ENCODE data around the gene ICAM1. TPM values are rescaled to one million over a fixed set of nuclear protein-coding genes. Genes with fewer than 3 reads are reported as not detected.

The ICAM1 gene
- total and polyA plus RNA-seq, 2 of the 13 experiments (the other 11 are each of a cell fraction or from before 2014, with no cell fraction given), result 37.9 to 98.4 TPM

DNA sequence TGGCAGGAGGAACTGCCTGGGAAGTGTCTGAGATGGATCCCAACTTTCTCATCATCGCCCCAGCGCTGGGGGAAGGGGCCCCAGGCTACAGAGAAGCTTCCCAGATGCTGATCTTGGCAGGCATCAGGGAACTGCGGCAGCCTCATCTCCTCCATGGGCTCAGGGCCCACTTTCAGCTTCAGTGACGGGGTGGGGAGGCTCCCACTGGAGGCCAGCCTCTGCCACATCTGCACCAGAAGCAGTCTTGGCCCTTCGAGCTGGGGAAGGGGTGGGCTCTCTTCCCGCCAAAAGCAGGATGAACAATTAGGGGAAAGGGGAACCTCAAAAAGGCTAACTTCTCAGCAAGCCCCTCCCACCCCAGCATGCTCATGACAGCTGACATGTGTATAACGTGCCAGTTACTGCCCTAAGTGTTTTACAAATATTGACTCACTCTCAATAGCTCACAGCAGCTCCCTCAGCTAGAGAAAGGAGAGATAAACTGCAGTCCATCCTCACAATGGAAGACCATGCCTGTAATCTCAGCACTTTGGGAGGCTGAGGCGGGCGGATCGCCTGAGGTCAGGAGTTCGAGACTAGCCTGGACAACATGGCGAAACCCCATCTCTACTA, 32.6 kb upstream of the ICAM1 start (continued):
- no peak for TF ChIP-seq ZNF616 (CRISPR knock-in tag; IDR thresholded peaks at IDR 0.05; ENCODE audit: low read depth)
- TF ChIP-seq FOXA3 (CRISPR knock-in tag; IDR thresholded peaks at IDR 0.05), result peak; percentile 88
- no peak for TF ChIP-seq JUNB (CRISPR knock-in tag; IDR thresholded peaks at IDR 0.05; ENCODE audit: borderline replicate concordance)
- TF ChIP-seq SMAD9 (CRISPR knock-in tag; IDR thresholded peaks at IDR 0.05), result no peak
- TF ChIP-seq NFKB2 (CRISPR knock-in tag; IDR thresholded peaks at IDR 0.05; ENCODE audit: borderline replicate concordance), result no peak
- TF ChIP-seq MLLT10 (CRISPR knock-in tag; IDR thresholded peaks at IDR 0.05), result no peak
- 0 out of 2 replicates have a peak, but pooled peaks have one; percentile 53 for TF ChIP-seq ZNF703 (CRISPR knock-in tag; IDR thresholded peaks at IDR 0.05; ENCODE audit: borderline replicate concordance)
- peak; percentile 77; the same call in 2 of the 3 replicates for TF ChIP-seq MXI1 (IDR thresholded peaks at IDR 0.05; ENCODE audit: borderline replicate concordance, low read depth, low read length)
- TF ChIP-seq PHB2 (IDR thresholded peaks at IDR 0.05; ENCODE audit: partially characterized antibody), result no peak
- peak; percentile 61; the same call in 1 of the 2 replicates for TF ChIP-seq PITX1 (CRISPR knock-in tag; IDR thresholded peaks at IDR 0.05)
- TF ChIP-seq ZSCAN12 (CRISPR knock-in tag; IDR thresholded peaks at IDR 0.05), result no peak
- TF ChIP-seq ZBTB25 (CRISPR knock-in tag; IDR thresholded peaks at IDR 0.05), result no peak
- TF ChIP-seq ZNF766 (CRISPR knock-in tag; IDR thresholded peaks at IDR 0.05; ENCODE audit: borderline replicate concordance), result no peak
- no peak for TF ChIP-seq ZFP62 (CRISPR knock-in tag; IDR thresholded peaks at IDR 0.05)
- TF ChIP-seq SSRP1 (CRISPR knock-in tag; IDR thresholded peaks at IDR 0.05), result no peak
- TF ChIP-seq NFYC (CRISPR knock-in tag; IDR thresholded peaks at IDR 0.05), result no peak
- peak; percentile 60; the same call in 1 of the 2 replicates for TF ChIP-seq JUN (CRISPR knock-in tag; IDR thresholded peaks at IDR 0.05)
- no peak for TF ChIP-seq RBM39 (IDR thresholded peaks at IDR 0.05; ENCODE audit: low read depth, low read length, poor library complexity, severe bottlenecking)
- TF ChIP-seq, protein P1, sequence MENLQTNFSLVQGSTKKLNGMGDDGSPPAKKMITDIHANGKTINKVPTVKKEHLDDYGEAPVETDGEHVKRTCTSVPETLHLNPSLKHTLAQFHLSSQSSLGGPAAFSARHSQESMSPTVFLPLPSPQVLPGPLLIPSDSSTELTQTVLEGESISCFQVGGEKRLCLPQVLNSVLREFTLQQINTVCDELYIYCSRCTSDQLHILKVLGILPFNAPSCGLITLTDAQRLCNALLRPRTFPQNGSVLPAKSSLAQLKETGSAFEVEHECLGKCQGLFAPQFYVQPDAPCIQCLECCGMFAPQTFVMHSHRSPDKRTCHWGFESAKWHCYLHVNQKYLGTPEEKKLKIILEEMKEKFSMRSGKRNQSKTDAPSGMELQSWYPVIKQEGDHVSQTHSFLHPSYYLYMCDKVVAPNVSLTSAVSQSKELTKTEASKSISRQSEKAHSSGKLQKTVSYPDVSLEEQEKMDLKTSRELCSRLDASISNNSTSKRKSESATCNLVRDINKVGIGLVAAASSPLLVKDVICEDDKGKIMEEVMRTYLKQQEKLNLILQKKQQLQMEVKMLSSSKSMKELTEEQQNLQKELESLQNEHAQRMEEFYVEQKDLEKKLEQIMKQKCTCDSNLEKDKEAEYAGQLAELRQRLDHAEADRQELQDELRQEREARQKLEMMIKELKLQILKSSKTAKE (CRISPR knock-in tag; IDR thresholded peaks at IDR 0.05; ENCODE audit: borderline replicate concordance), result peak; percentile 66; the same call in 1 of the 2 replicates
- TF ChIP-seq XRCC5 (optimal IDR thresholded peaks at IDR 0.05; ENCODE audit: low read length), result no peak
- TF ChIP-seq HMG20A (CRISPR knock-in tag; IDR thresholded peaks at IDR 0.05; ENCODE audit: borderline replicate concordance), result peak; percentile 77; the same call in 1 of the 2 replicates
- TF ChIP-seq HNF4G (IDR thresholded peaks at IDR 0.05; ENCODE audit: borderline replicate concordance, low read depth, low read length), result no peak
- no peak for TF ChIP-seq HNF4G (CRISPR knock-in tag; IDR thresholded peaks at IDR 0.05; ENCODE audit: borderline replicate concordance, low read depth)
- TF ChIP-seq RFX5 (IDR thresholded peaks at IDR 0.05; ENCODE audit: low read depth, low read length), result no peak
- TF ChIP-seq BCL6 (CRISPR knock-in tag; IDR thresholded peaks at IDR 0.05), result peak; percentile 52; the same call in 1 of the 2 replicates
- TF ChIP-seq, protein P2, sequence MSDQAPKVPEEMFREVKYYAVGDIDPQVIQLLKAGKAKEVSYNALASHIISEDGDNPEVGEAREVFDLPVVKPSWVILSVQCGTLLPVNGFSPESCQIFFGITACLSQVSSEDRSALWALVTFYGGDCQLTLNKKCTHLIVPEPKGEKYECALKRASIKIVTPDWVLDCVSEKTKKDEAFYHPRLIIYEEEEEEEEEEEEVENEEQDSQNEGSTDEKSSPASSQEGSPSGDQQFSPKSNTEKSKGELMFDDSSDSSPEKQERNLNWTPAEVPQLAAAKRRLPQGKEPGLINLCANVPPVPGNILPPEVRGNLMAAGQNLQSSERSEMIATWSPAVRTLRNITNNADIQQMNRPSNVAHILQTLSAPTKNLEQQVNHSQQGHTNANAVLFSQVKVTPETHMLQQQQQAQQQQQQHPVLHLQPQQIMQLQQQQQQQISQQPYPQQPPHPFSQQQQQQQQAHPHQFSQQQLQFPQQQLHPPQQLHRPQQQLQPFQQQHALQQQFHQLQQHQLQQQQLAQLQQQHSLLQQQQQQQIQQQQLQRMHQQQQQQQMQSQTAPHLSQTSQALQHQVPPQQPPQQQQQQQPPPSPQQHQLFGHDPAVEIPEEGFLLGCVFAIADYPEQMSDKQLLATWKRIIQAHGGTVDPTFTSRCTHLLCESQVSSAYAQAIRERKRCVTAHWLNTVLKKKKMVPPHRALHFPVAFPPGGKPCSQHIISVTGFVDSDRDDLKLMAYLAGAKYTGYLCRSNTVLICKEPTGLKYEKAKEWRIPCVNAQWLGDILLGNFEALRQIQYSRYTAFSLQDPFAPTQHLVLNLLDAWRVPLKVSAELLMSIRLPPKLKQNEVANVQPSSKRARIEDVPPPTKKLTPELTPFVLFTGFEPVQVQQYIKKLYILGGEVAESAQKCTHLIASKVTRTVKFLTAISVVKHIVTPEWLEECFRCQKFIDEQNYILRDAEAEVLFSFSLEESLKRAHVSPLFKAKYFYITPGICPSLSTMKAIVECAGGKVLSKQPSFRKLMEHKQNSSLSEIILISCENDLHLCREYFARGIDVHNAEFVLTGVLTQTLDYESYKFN (CRISPR knock-in tag; conservative IDR thresholded peaks at IDR 0.05), result peak; percentile 64

Data from HepG2 (cell line).